ENCODE data around the gene AHI1. TPM values are rescaled to one million over a fixed set of nuclear protein-coding genes. Genes with fewer than 3 reads are reported as not detected.

Gene AHI1
- total RNA-seq, 2 experiments from 2014 or later: 21.4 to 33.9 TPM

GRCh38 chr6:135423649-135424128, 73.9 kb downstream of the AHI1 start:
- ChIA-PET CTCF (ENCODE audit: unreplicated experiment) (interaction anchor here (1.3 kb wide), 1 partner anchor 279 kb away, joined by 3 read pairs; no protein-coding TSS in a partner anchor), POLR2A (interaction anchor here (0.6 to 2.4 kb wide), 8 partner anchors 14 to 283 kb away, joined by 3 to 9 read pairs (median 6); no protein-coding TSS in a partner anchor)
- H4K20me1 ChIP-seq (ENCODE audit: insufficient read depth, low read length): no peaks in the 10 kb centered on the region
- BruUV-seq (replicated peaks): no TSS peak
- peaks cover 4% of the 10 kb centered on the region; the same call in 1 of the 2 replicates for H3K36me3 ChIP-seq (ENCODE audit: insufficient read depth, low read length)
- peak; percentile 77 for DNase-seq (ENCODE audit: low spot score)
- no peak for TF ChIP-seq EZH2phosphoT487 (IDR thresholded peaks at IDR 0.05; ENCODE audit: borderline replicate concordance, low read depth, low read length)
- TF ChIP-seq CTCF (conservative IDR thresholded peaks at IDR 0.05; ENCODE audit: low read length): peak; percentile 96
- H3K4me3 ChIP-seq (ENCODE audit: low read depth, low read length, poor library complexity, severe bottlenecking): no peak overlapping the region
- no peaks in the 10 kb centered on the region for H3K79me2 ChIP-seq (ENCODE audit: insufficient read depth, low read depth, low read length)
- intact Hi-C loops (cut with micrococcal nuclease; ENCODE audit: unreplicated experiment): loop anchor here (1.0 to 2.0 kb wide), 3 partner anchors 157 to 278 kb away; no protein-coding TSS in a partner anchor
- no peaks in the 10 kb centered on the region for H3K9me2 ChIP-seq (ENCODE audit: insufficient read depth, low read length)
- H3K4me1 ChIP-seq (ENCODE audit: insufficient read depth, low read length, poor library complexity, severe bottlenecking): peaks cover 11% of the 10 kb centered on the region
- H3K4me2 ChIP-seq (ENCODE audit: low read length): no peak overlapping the region
- H3K9me3 ChIP-seq (ENCODE audit: low read length): no peaks in the 10 kb centered on the region
- H3K27ac ChIP-seq (ENCODE audit: low read depth, low read length, poor library complexity, severe bottlenecking): peak overlapping the region; percentile 5
- peak overlapping the region; percentile 36; the same call in 1 of the 2 replicates for H2AFZ ChIP-seq (ENCODE audit: low read length)

- peaks cover 11% of the 10 kb centered on the region for H3K4me1 ChIP-seq (ENCODE audit: insufficient read depth, low read length, poor library complexity, severe bottlenecking)
- no peaks in the 10 kb centered on the region for H3K79me2 ChIP-seq (ENCODE audit: insufficient read depth, low read depth, low read length)
- CTCF ChIA-PET (ENCODE audit: unreplicated experiment): no interaction called here
- H3K4me2 ChIP-seq (ENCODE audit: low read length): no peak overlapping the region
- intact Hi-C loops (cut with micrococcal nuclease; ENCODE audit: unreplicated experiment): no loop called here
- no peaks in the 10 kb centered on the region for H3K9me2 ChIP-seq (ENCODE audit: insufficient read depth, low read length)
- H2AFZ ChIP-seq (ENCODE audit: low read length): no peak overlapping the region
- H4K20me1 ChIP-seq (ENCODE audit: insufficient read depth, low read length): no peaks in the 10 kb centered on the region
- no peak for DNase-seq (ENCODE audit: low spot score)
- BruUV-seq (replicated peaks): no TSS peak
- no peak overlapping the region for H3K27ac ChIP-seq (ENCODE audit: low read depth, low read length, poor library complexity, severe bottlenecking)
- H3K4me3 ChIP-seq (ENCODE audit: low read depth, low read length, poor library complexity, severe bottlenecking): no peak overlapping the region
- TF ChIP-seq EZH2phosphoT487 (IDR thresholded peaks at IDR 0.05; ENCODE audit: borderline replicate concordance, low read depth, low read length): no peak
- TF ChIP-seq CTCF (conservative IDR thresholded peaks at IDR 0.05; ENCODE audit: low read length): no peak
- no peaks in the 10 kb centered on the region for H3K36me3 ChIP-seq (ENCODE audit: insufficient read depth, low read length)
- POLR2A ChIA-PET: interaction anchor here (0.8 kb wide), 1 partner anchor 459 kb away, joined by 3 read pairs; no protein-coding TSS in a partner anchor
- no peaks in the 10 kb centered on the region for H3K9me3 ChIP-seq (ENCODE audit: low read length)
Observed at GRCh38 chr6:135419162-135419561, 78.4 kb downstream of the AHI1 start.

- Histone ChIP-seq H3K9me2 (ENCODE audit: insufficient read depth, low read length) (no peaks in the 10 kb centered on the region), H3K79me2 (ENCODE audit: insufficient read depth, low read depth, low read length) (no peaks in the 10 kb centered on the region), H3K9me3 (ENCODE audit: low read length) (no peaks in the 10 kb centered on the region), H2AFZ (ENCODE audit: low read length) (no peak overlapping the region), H3K27ac (ENCODE audit: low read depth, low read length, poor library complexity, severe bottlenecking) (no peak overlapping the region), H3K4me3 (ENCODE audit: low read depth, low read length, poor library complexity, severe bottlenecking) (no peak overlapping the region), H3K4me1 (ENCODE audit: insufficient read depth, low read length, poor library complexity, severe bottlenecking) (peaks cover 2% of the 10 kb centered on the region), H3K4me2 (ENCODE audit: low read length) (no peak overlapping the region), H4K20me1 (ENCODE audit: insufficient read depth, low read length) (no peaks in the 10 kb centered on the region), H3K36me3 (ENCODE audit: insufficient read depth, low read length) (no peaks in the 10 kb centered on the region)
- intact Hi-C loops (cut with micrococcal nuclease; ENCODE audit: unreplicated experiment): no loop called here
- ChIA-PET CTCF (ENCODE audit: unreplicated experiment) (no interaction called here), POLR2A (interaction anchor here (0.6 to 0.9 kb wide), 5 partner anchors 15 to 458 kb away, joined by 3 to 6 read pairs (median 4); no protein-coding TSS in a partner anchor)
- DNase-seq (ENCODE audit: low spot score): no peak
- TF ChIP-seq CTCF (conservative IDR thresholded peaks at IDR 0.05; ENCODE audit: low read length) (no peak), EZH2phosphoT487 (IDR thresholded peaks at IDR 0.05; ENCODE audit: borderline replicate concordance, low read depth, low read length) (no peak)
- BruUV-seq (replicated peaks): no TSS peak
Observed at GRCh38 chr6:135418040-135418760, 79.3 kb downstream of the AHI1 start.
